Endothelial cell (in vitro differentiated cells): ENCODE results near the gene ANXA3. TPM values are rescaled to one million over a fixed set of nuclear protein-coding genes. Genes with fewer than 3 reads are reported as not detected.
A peak's percentile ranks its signal among the peaks of the same experiment; 100 is the strongest.
"Not testable (repeated sequence)": the region's sequence is repeated elsewhere in the genome, so short reads cannot be mapped to it uniquely, and the experiment has no call there.

Experiments
- DNase-seq: peaks from one replicate; pipeline ENCODE4 v3.0.0; 2021; ENCODE audit warnings: low spot score
- H3K27ac Mint-ChIP-seq: one replicate; pipeline ENCODE4 v1.8.0; 2021; ENCODE audit warnings: mixed read lengths, inconsistent platforms; ENCODE audit not compliant: unreplicated experiment
- H3K27me3 Mint-ChIP-seq: one replicate; pipeline ENCODE4 v1.8.0; 2021; ENCODE audit warnings: mild to moderate bottlenecking, moderate library complexity, mixed read lengths, inconsistent platforms; ENCODE audit not compliant: unreplicated experiment
- H3K36me3 Mint-ChIP-seq: one replicate; pipeline ENCODE4 v1.8.0; 2021; ENCODE audit warnings: mild to moderate bottlenecking, low read depth, mixed read lengths, inconsistent platforms; ENCODE audit not compliant: unreplicated experiment
- H3K4me1 Mint-ChIP-seq: one replicate; pipeline ENCODE4 v1.8.0; 2021; ENCODE audit warnings: mild to moderate bottlenecking, mixed read lengths, inconsistent platforms; ENCODE audit not compliant: unreplicated experiment
- H3K4me3 Mint-ChIP-seq: one replicate; pipeline ENCODE4 v1.8.0; 2021; ENCODE audit warnings: mild to moderate bottlenecking, mixed read lengths, inconsistent platforms; ENCODE audit not compliant: unreplicated experiment
- H3K9me3 Mint-ChIP-seq: one replicate; pipeline ENCODE4 v1.8.0; 2021; ENCODE audit warnings: mixed read lengths, inconsistent platforms; ENCODE audit not compliant: unreplicated experiment
- CTCF ChIP-seq: fragments of 200-600 bp; sonication (generic); IDR thresholded peaks from one replicate; pipeline ENCODE4 v1.5.0; 2021; ENCODE audit warnings: antibody characterized with exemption; ENCODE audit not compliant: unreplicated experiment
- long read RNA-seq: library from polyadenylated mRNA; unstranded; transcript quantifications from one replicate; pipeline ENCODE4 v2.0.0, GENCODE V29; 2020; ENCODE audit not compliant: unreplicated experiment
- total RNA-seq: library from RNA; stranded (reverse); fragmentation: NEBNext Ultra II Directional; extraction: Animal tissue kit (Norgen Biotek cat#: 25700); gene quantifications from one replicate; pipeline ENCODE4 v1.2.1, GENCODE V29; 2021; ENCODE audit not compliant: unreplicated experiment

Gene ANXA3
- total RNA-seq: 30.4 TPM
- long read RNA-seq, transcript ANXA3-201 (13 exons, 1,657 nt): major isoform, 32 of 40 reads
- long read RNA-seq, partial matches to known transcripts: 1 of 40 reads
- long read RNA-seq, other reads (novel, unspliced or antisense): 6 of 40 reads

- Mint-ChIP-seq H3K27me3 (peaks cover 3% of the 10 kb centered on the region), H3K36me3 (peaks cover 10% of the 10 kb centered on the region), H3K4me1 (peaks cover 16% of the 10 kb centered on the region), H3K9me3 (no peaks in the 10 kb centered on the region), H3K4me3 (peak within 1 kb of the TSS; percentile 91), H3K27ac (peak within 1 kb of the TSS; percentile 80)
- no peak for TF ChIP-seq CTCF
- DNase-seq: peak; percentile 33
These were observed at the start of gene ANXA3 for GRCh38 chr4:78551420-78552351. Gene ANXA3, plus strand, starts transcription at chr4:78551770. Its CDS starts 2,704 bp downstream, at chr4:78554474.

- H3K27ac Mint-ChIP-seq, H3K4me1 Mint-ChIP-seq, DNase-seq, H3K9me3 Mint-ChIP-seq, H3K27me3 Mint-ChIP-seq, H3K4me3 Mint-ChIP-seq: not testable (repeated sequence)
- H3K36me3 Mint-ChIP-seq: peaks cover 27% of the 10 kb centered on the region
These were observed 45.3 kb upstream of the ANXA3 start for GRCh38 chr4:78506260-78506659.

GRCh38 chr4:78509043-78509442 lies 42.5 kb upstream of the ANXA3 start:
- H3K27ac Mint-ChIP-seq: no peak overlapping the region
- peaks cover 17% of the 10 kb centered on the region for H3K36me3 Mint-ChIP-seq
- DNase-seq: no peak
- no peak for TF ChIP-seq CTCF
- no peaks in the 10 kb centered on the region for H3K9me3 Mint-ChIP-seq
- H3K4me1 Mint-ChIP-seq: no peaks in the 10 kb centered on the region
- H3K27me3 Mint-ChIP-seq: peaks cover 2% of the 10 kb centered on the region
- no peak overlapping the region for H3K4me3 Mint-ChIP-seq

GRCh38 chr4:78510108-78510507 lies 41.5 kb upstream of the ANXA3 start:
- no peak for DNase-seq
- Mint-ChIP-seq H3K27me3 (no peaks in the 10 kb centered on the region), H3K36me3 (peaks cover 17% of the 10 kb centered on the region), H3K4me1 (no peaks in the 10 kb centered on the region), H3K27ac (no peak overlapping the region), H3K9me3 (no peaks in the 10 kb centered on the region), H3K4me3 (no peak overlapping the region)
- TF ChIP-seq CTCF: no peak

GRCh38 chr4:78510681-78511080 lies 40.9 kb upstream of the ANXA3 start:
- Mint-ChIP-seq H3K4me1 (no peaks in the 10 kb centered on the region), H3K27ac (no peak overlapping the region), H3K4me3 (no peak overlapping the region), H3K36me3 (peaks cover 14% of the 10 kb centered on the region), H3K27me3 (no peaks in the 10 kb centered on the region), H3K9me3 (no peaks in the 10 kb centered on the region)
- no peak for DNase-seq
- TF ChIP-seq CTCF: no peak
